K562 (cell line): Measurements from ENCODE around the gene C2orf66.

ENCODE experiments used
- CREM ChIP-seq: IDR thresholded peaks from 2 replicates; pipeline ENCODE4 v1.6.1; 2014; ENCODE audit warnings: antibody characterized with exemption, low read depth
- DPF2 ChIP-seq: fragments of 450-650 bp; IDR thresholded peaks from 2 replicates; pipeline ENCODE4 v1.6.1; 2016
- EGR1 ChIP-seq: fragments of 450-650 bp; conservative IDR thresholded peaks from 2 replicates; pipeline ENCODE4 v1.6.1; 2017; ENCODE audit warnings: mild to moderate bottlenecking
- EHMT2 ChIP-seq: fragments of 450-650 bp; IDR thresholded peaks from 2 replicates; pipeline ENCODE4 v1.6.1; 2018; ENCODE audit warnings: antibody characterized with exemption
- FOXK2 ChIP-seq, 2 experiments: fragments of 450-650 bp; IDR thresholded peaks in 1 of 2; conservative IDR thresholded peaks in 1 of 2; 2 replicates each; pipeline ENCODE4 v1.6.1; 2016; ENCODE audit warnings: low read depth in 2 of 2, mild to moderate bottlenecking in 1 of 2
- POLR2A ChIP-seq: fragments of 450-650 bp; conservative IDR thresholded peaks from 2 replicates; pipeline ENCODE4 v1.6.1; 2016
- SAP30 ChIP-seq: fragments of 200-600 bp; sonication (generic); IDR thresholded peaks from 2 replicates; pipeline ENCODE4 v1.6.1; 2012; ENCODE audit warnings: borderline replicate concordance, low read depth, mild to moderate bottlenecking, moderate library complexity, low read length, control low read depth, inconsistent platforms; ENCODE audit not compliant: insufficient read depth, poor library complexity, severe bottlenecking
- SIX5 ChIP-seq, 2 experiments: IDR thresholded peaks; 2 replicates each; pipeline ENCODE4 v1.6.1; 2011; ENCODE audit warnings: low read length in 2 of 2, borderline replicate concordance in 1 of 2, low read depth in 1 of 2, mild to moderate bottlenecking in 1 of 2, moderate library complexity in 1 of 2; ENCODE audit not compliant: insufficient read depth in 1 of 2
- TF ChIP-seq, protein P1 (sequence below), 3 experiments: IDR thresholded peaks in 2 of 3; conservative IDR thresholded peaks in 1 of 3; 2 replicates each; pipeline ENCODE4 v1.5.1; 2011 to 2012; ENCODE audit warnings: low read length in 3 of 3, mild to moderate bottlenecking in 3 of 3, control low read depth in 2 of 3, improper control_type of control experiment in 1 of 3, inconsistent platforms in 1 of 3, low read depth in 1 of 3, mixed read lengths in 1 of 3, moderate library complexity in 1 of 3; ENCODE audit not compliant: insufficient read depth in 2 of 3
- TF ChIP-seq, protein P2 (sequence below): sonication (generic); formaldehyde crosslinking; IDR thresholded peaks from 2 replicates; pipeline ENCODE4 v1.5.0; 2020; ENCODE audit warnings: missing genetic modification reagents
- TF ChIP-seq, protein P3 (sequence below), 3 experiments: fragments of 200-800 bp in 1 of 3; sonication (Bioruptor generic) in 1 of 3; sonication (generic) in 1 of 3; formaldehyde crosslinking in 1 of 3; IDR thresholded peaks; 2 replicates each; pipeline versions ENCODE4 v1.6.1 to v1.8.0; 2016 to 2022; ENCODE audit warnings: mild to moderate bottlenecking in 2 of 3, missing compliant biosample characterization in 2 of 3, missing genetic modification characterization in 2 of 3, missing genetic modification reagents in 1 of 3
- TF ChIP-seq, protein P4 (sequence below): sonication (generic); formaldehyde crosslinking; IDR thresholded peaks from 2 replicates; pipeline ENCODE4 v1.8.0; 2023; ENCODE audit warnings: mild to moderate bottlenecking, missing genetic modification reagents

GRCh38 chr2:196804381-196804780 is 4.8 kb downstream of the C2orf66 start:
- TF ChIP-seq SIX5 (IDR thresholded peaks at IDR 0.05; ENCODE audit: borderline replicate concordance in 1 of 2, insufficient read depth in 1 of 2, low read depth in 1 of 2, low read length in 2 of 2) (no peak), EGR1 (no peak), DPF2 (no peak), FOXK2 (conservative IDR thresholded peaks at IDR 0.05 in 1 of 2, IDR thresholded peaks at IDR 0.05 in 1 of 2; ENCODE audit: low read depth in 2 of 2) (no peak), POLR2A (no peak), EHMT2 (no peak), CREM (no peak), SAP30 (no peak)
- TF ChIP-seq, protein P1, sequence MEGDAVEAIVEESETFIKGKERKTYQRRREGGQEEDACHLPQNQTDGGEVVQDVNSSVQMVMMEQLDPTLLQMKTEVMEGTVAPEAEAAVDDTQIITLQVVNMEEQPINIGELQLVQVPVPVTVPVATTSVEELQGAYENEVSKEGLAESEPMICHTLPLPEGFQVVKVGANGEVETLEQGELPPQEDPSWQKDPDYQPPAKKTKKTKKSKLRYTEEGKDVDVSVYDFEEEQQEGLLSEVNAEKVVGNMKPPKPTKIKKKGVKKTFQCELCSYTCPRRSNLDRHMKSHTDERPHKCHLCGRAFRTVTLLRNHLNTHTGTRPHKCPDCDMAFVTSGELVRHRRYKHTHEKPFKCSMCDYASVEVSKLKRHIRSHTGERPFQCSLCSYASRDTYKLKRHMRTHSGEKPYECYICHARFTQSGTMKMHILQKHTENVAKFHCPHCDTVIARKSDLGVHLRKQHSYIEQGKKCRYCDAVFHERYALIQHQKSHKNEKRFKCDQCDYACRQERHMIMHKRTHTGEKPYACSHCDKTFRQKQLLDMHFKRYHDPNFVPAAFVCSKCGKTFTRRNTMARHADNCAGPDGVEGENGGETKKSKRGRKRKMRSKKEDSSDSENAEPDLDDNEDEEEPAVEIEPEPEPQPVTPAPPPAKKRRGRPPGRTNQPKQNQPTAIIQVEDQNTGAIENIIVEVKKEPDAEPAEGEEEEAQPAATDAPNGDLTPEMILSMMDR (IDR thresholded peaks at IDR 0.05 in 2 of 3, conservative IDR thresholded peaks at IDR 0.05 in 1 of 3; ENCODE audit: insufficient read depth in 2 of 3, low read depth in 1 of 3, low read length in 3 of 3): no peak
- TF ChIP-seq, protein P2, sequence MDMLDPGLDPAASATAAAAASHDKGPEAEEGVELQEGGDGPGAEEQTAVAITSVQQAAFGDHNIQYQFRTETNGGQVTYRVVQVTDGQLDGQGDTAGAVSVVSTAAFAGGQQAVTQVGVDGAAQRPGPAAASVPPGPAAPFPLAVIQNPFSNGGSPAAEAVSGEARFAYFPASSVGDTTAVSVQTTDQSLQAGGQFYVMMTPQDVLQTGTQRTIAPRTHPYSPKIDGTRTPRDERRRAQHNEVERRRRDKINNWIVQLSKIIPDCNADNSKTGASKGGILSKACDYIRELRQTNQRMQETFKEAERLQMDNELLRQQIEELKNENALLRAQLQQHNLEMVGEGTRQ (CRISPR knock-in tag): no peak
- TF ChIP-seq, protein P3, sequence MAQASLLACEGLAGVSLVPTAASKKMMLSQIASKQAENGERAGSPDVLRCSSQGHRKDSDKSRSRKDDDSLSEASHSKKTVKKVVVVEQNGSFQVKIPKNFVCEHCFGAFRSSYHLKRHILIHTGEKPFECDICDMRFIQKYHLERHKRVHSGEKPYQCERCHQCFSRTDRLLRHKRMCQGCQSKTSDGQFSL (CRISPR knock-in tag; IDR thresholded peaks at IDR 0.05): no peak
- TF ChIP-seq, protein P3 (tag; IDR thresholded peaks at IDR 0.05): no peak
- TF ChIP-seq, protein P4, sequence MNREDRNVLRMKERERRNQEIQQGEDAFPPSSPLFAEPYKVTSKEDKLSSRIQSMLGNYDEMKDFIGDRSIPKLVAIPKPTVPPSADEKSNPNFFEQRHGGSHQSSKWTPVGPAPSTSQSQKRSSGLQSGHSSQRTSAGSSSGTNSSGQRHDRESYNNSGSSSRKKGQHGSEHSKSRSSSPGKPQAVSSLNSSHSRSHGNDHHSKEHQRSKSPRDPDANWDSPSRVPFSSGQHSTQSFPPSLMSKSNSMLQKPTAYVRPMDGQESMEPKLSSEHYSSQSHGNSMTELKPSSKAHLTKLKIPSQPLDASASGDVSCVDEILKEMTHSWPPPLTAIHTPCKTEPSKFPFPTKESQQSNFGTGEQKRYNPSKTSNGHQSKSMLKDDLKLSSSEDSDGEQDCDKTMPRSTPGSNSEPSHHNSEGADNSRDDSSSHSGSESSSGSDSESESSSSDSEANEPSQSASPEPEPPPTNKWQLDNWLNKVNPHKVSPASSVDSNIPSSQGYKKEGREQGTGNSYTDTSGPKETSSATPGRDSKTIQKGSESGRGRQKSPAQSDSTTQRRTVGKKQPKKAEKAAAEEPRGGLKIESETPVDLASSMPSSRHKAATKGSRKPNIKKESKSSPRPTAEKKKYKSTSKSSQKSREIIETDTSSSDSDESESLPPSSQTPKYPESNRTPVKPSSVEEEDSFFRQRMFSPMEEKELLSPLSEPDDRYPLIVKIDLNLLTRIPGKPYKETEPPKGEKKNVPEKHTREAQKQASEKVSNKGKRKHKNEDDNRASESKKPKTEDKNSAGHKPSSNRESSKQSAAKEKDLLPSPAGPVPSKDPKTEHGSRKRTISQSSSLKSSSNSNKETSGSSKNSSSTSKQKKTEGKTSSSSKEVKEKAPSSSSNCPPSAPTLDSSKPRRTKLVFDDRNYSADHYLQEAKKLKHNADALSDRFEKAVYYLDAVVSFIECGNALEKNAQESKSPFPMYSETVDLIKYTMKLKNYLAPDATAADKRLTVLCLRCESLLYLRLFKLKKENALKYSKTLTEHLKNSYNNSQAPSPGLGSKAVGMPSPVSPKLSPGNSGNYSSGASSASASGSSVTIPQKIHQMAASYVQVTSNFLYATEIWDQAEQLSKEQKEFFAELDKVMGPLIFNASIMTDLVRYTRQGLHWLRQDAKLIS (CRISPR knock-in tag): no peak
